Measurements from ENCODE around the gene NDUFC2. TPM values are rescaled to one million over a fixed set of nuclear protein-coding genes. Genes with fewer than 3 reads are reported as not detected.
A peak's percentile ranks its signal among the peaks of the same experiment; 100 is the strongest.

Gene NDUFC2
- total and polyA plus RNA-seq, 7 donors = 223 to 350 (median 259) TPM

- DNase-seq (no peak), ATAC-seq (peak in 3 of 4 donors; percentile 17 to 29 (median 19))
- no peaks in the 10 kb centered on the region for H3K9me3 ChIP-seq
- no peak overlapping the region for H3K4me3 ChIP-seq
- 36 to 70% (median 53%) methylated on average over 2 of the region's 2 CpGs for WGBS, 3 donors
- peaks cover 17% of the 10 kb centered on the region for H3K4me1 ChIP-seq
- intact Hi-C loops (cut with DNase I) = no loop called here
- TF ChIP-seq, protein P1, sequence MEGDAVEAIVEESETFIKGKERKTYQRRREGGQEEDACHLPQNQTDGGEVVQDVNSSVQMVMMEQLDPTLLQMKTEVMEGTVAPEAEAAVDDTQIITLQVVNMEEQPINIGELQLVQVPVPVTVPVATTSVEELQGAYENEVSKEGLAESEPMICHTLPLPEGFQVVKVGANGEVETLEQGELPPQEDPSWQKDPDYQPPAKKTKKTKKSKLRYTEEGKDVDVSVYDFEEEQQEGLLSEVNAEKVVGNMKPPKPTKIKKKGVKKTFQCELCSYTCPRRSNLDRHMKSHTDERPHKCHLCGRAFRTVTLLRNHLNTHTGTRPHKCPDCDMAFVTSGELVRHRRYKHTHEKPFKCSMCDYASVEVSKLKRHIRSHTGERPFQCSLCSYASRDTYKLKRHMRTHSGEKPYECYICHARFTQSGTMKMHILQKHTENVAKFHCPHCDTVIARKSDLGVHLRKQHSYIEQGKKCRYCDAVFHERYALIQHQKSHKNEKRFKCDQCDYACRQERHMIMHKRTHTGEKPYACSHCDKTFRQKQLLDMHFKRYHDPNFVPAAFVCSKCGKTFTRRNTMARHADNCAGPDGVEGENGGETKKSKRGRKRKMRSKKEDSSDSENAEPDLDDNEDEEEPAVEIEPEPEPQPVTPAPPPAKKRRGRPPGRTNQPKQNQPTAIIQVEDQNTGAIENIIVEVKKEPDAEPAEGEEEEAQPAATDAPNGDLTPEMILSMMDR (IDR thresholded peaks at IDR 0.05) = no peak
- H3K27ac ChIP-seq = no peak overlapping the region
- H3K36me3 ChIP-seq (ENCODE audit: insufficient read depth in 1 of 2, low read depth in 1 of 2) = peaks cover 3 to 60% of the 10 kb centered on the region in 2 donors
- H3K27me3 ChIP-seq (ENCODE audit: insufficient read depth in 3 of 3, low read length in 2 of 3) = no peaks in the 10 kb centered on the region
Observed at GRCh38 chr11:78070621-78071020, 9.0 kb downstream of the NDUFC2 start.

GRCh38 chr11:78069465-78069864, 10.2 kb downstream of the NDUFC2 start:
- Histone ChIP-seq H3K27ac (no peak overlapping the region), H3K36me3 (ENCODE audit: insufficient read depth in 1 of 2, low read depth in 1 of 2) (peaks cover 3 to 60% of the 10 kb centered on the region in 2 donors), H3K4me3 (no peak overlapping the region), H3K9me3 (no peaks in the 10 kb centered on the region), H3K27me3 (ENCODE audit: insufficient read depth in 3 of 3, low read length in 2 of 3) (no peaks in the 10 kb centered on the region), H3K4me1 (peaks cover 13% of the 10 kb centered on the region)
- intact Hi-C loops (cut with DNase I) = no loop called here
- TF ChIP-seq, protein P1 (IDR thresholded peaks at IDR 0.05) = no peak
- ATAC-seq (peak in 1 of 4 donors; percentile 35), DNase-seq (no peak)
- 42 to 50% (median 49%) methylated on average over 2 of the region's 2 CpGs for WGBS, 3 donors

- Histone ChIP-seq H3K4me3 (no peak overlapping the region), H3K4me1 (peaks cover 28% of the 10 kb centered on the region), H3K36me3 (ENCODE audit: insufficient read depth in 1 of 2, low read depth in 1 of 2) (peaks cover 3 to 56% of the 10 kb centered on the region in 2 donors), H3K27me3 (ENCODE audit: insufficient read depth in 3 of 3, low read length in 2 of 3) (no peaks in the 10 kb centered on the region), H3K27ac (no peak overlapping the region), H3K9me3 (no peaks in the 10 kb centered on the region)
- no peak for DNase-seq
- ATAC-seq = no peak
- TF ChIP-seq, protein P1 (IDR thresholded peaks at IDR 0.05) = no peak
- intact Hi-C loops (cut with DNase I) = no loop called here
- 83 to 89% (median 87%) methylated on average over 4 of the region's 4 CpGs for WGBS, 3 donors
Observed at GRCh38 chr11:78067704-78068103, 12.0 kb downstream of the NDUFC2 start.

- H3K27ac ChIP-seq = no peak overlapping the region
Observed at GRCh38 chr11:78066471-78066870, 13.2 kb downstream of the NDUFC2 start.

More at GRCh38 chr11:78066471-78066870, 13.2 kb downstream of the NDUFC2 start:
- TF ChIP-seq, protein P1 (IDR thresholded peaks at IDR 0.05) = no peak
- DNase-seq (no peak), ATAC-seq (no peak)
- intact Hi-C loops (cut with DNase I) = no loop called here
- Histone ChIP-seq H3K9me3 (no peaks in the 10 kb centered on the region), H3K36me3 (ENCODE audit: insufficient read depth in 1 of 2, low read depth in 1 of 2) (peaks cover under 1 to 44% of the 10 kb centered on the region in 2 donors), H3K27me3 (ENCODE audit: insufficient read depth in 3 of 3, low read length in 2 of 3) (no peaks in the 10 kb centered on the region), H3K4me1 (peaks cover 37% of the 10 kb centered on the region), H3K4me3 (no peak overlapping the region)
- WGBS, 3 donors = 77 to 88% (median 78%) methylated on average over 2 of the region's 2 CpGs

Measured in psoas muscle (tissue), 8 donors.